Measurements from ENCODE around the gene SIPA1L3.

SIPA1L3 gene

DNA sequence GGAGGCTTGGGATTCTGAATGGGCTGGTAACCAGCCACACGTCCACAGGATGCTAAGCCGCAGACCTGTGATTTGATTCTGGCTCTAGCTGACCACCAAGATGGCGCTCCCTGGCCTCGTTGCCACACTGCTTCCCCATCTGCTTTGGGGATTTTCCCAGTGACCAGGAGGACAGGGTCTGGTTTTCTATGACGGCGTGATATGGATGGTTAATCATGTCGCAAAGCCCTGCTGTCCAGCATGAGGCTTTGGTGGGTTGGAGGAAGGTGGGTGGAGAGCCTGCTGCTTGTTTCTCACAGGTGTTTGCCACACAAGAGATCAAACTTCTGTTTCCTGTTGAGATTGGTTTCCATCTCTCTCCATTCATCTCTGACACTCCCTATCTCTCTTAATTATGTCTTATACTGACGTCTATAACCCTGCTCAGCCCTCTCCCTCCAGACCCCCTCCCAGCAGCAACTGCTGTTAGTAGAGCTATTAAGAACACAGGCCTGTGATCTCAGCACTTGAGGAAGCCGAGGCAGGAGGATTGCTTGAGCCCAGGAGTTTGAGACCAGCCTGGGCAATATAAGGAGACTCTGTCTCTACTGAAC is 102.7 kb downstream of the SIPA1L3 start:
- intact Hi-C loops (cut with micrococcal nuclease), result loop anchor here (10.0 kb wide), 1 partner anchor 55 kb away; no protein-coding TSS in a partner anchor
- H3K27me3 Mint-ChIP-seq, result no peaks in the 10 kb centered on the region
- no peaks in the 10 kb centered on the region for H3K9me3 Mint-ChIP-seq
- no peak overlapping the region for H3K27ac Mint-ChIP-seq
- no peak overlapping the region for H3K4me3 Mint-ChIP-seq
- peaks cover 36% of the 10 kb centered on the region for H3K36me3 Mint-ChIP-seq (ENCODE audit: low read depth)
- peaks cover 6% of the 10 kb centered on the region for H3K4me1 Mint-ChIP-seq (ENCODE audit: low read depth)

DNA sequence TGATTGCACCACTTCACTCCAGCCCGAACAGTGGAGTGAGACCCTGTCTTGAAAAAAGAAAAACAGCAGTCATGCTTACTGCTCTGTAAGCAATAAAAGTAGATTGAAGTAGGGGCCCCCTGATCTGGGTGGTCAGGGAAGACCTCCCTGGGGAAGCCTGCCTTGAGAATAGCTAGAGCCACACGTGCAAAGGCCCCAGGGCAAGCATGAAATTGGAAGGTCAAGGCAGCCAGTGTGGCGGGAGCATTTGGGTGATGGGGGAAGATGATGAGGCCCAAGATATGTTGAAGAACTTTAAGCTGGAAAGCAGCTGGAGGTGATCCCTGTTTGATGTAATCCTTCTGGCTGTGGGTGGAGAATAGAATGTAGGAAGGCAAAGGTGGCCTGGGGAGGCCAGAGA is 104.4 kb downstream of the SIPA1L3 start:
- no peaks in the 10 kb centered on the region for H3K9me3 Mint-ChIP-seq
- intact Hi-C loops (cut with micrococcal nuclease), result no loop called here
- peaks cover 38% of the 10 kb centered on the region for H3K36me3 Mint-ChIP-seq (ENCODE audit: low read depth)
- H3K27me3 Mint-ChIP-seq, result no peaks in the 10 kb centered on the region
- no peak overlapping the region for H3K4me3 Mint-ChIP-seq
- H3K4me1 Mint-ChIP-seq (ENCODE audit: low read depth), result peaks cover 6% of the 10 kb centered on the region
- no peak overlapping the region for H3K27ac Mint-ChIP-seq

DNA sequence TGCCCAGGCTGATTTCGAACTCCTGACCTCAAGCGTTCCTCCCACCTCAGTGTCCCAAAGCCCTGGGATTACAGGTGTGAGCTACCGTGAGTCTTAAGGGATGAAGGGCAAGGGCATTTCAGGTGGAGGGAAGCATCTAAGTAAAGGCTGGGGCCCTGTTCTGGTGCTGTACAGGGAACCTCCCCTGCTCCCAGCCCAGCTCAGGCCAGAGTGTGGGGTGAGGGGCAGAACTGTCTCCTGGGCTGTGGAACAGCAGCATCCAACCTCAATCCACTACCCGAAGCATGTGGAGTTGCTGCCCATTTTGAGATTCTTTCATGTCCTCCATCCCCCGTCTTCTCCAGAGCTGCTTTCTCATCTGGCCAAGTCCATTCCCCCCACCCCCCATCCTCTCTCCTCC is 105.3 kb downstream of the SIPA1L3 start:
- Mint-ChIP-seq H3K36me3 (ENCODE audit: low read depth) (peaks cover 38% of the 10 kb centered on the region), H3K27ac (no peak overlapping the region), H3K9me3 (no peaks in the 10 kb centered on the region), H3K4me1 (ENCODE audit: low read depth) (peaks cover 6% of the 10 kb centered on the region), H3K27me3 (no peaks in the 10 kb centered on the region), H3K4me3 (no peak overlapping the region)
- intact Hi-C loops (cut with micrococcal nuclease), result no loop called here

DNA sequence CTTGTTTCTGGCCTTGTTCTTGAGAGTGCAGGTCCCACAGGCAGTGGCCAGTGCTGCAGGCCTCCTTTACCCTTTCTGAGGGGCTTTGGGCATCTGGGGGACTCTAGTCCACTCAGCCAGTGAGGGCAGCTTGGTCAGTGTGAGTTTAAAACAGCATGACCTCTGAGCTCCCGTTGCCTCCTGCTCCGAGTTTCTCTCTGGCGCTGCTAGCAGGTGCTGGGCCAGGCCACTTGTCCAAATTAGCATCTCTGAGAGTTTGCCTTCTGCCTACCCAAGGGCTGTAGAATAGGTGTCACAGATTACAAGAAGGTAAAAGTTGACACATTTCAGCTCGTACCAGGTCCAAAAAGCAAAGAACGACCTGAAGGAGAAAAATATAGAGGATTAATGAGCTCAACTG is 105.9 kb downstream of the SIPA1L3 start:
- H3K9me3 Mint-ChIP-seq, result no peaks in the 10 kb centered on the region
- H3K36me3 Mint-ChIP-seq (ENCODE audit: low read depth), result peaks cover 38% of the 10 kb centered on the region
- H3K27ac Mint-ChIP-seq, result no peak overlapping the region
- H3K4me1 Mint-ChIP-seq (ENCODE audit: low read depth), result peaks cover 4% of the 10 kb centered on the region
- H3K4me3 Mint-ChIP-seq, result no peak overlapping the region
- intact Hi-C loops (cut with micrococcal nuclease), result no loop called here
- no peaks in the 10 kb centered on the region for H3K27me3 Mint-ChIP-seq

DNA sequence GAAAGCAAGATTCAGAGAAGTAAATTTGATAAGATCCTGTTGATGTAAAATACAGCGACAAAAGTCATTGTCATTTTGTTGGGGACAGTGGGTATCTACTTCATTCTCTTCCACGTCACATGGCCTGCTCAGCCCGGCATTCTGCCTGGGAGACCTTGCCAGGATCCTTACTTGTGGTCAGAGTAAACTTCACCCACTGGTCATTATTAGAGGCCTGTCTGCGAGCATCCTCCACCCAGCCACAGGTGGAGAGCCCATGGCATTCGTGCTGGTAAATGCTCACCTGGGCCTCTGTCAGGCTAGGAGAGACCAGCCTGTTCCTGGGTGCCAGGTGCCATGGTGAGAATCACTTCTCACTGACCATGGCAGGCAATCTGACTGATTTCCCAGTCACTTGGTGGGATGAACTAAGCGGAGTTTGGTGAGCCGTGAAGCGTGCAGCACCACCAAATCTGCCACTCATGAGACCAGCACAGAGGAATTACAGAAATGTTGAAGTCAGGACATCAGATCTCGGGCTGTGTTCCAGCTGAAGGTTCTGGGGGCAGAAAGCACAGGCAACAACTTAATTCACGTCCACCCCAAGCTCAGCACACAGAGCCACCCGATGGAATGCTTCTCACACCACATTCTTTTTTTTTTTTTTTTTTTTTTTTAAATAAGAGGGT is 107.0 kb downstream of the SIPA1L3 start:
- H3K27ac Mint-ChIP-seq, result no peak overlapping the region
- H3K27me3 Mint-ChIP-seq, result no peaks in the 10 kb centered on the region
- peaks cover 13% of the 10 kb centered on the region for H3K4me1 Mint-ChIP-seq (ENCODE audit: low read depth)
- no peak overlapping the region for H3K4me3 Mint-ChIP-seq
- no peaks in the 10 kb centered on the region for H3K9me3 Mint-ChIP-seq
- peaks cover 29% of the 10 kb centered on the region for H3K36me3 Mint-ChIP-seq (ENCODE audit: low read depth)
- intact Hi-C loops (cut with micrococcal nuclease), result no loop called here

DNA sequence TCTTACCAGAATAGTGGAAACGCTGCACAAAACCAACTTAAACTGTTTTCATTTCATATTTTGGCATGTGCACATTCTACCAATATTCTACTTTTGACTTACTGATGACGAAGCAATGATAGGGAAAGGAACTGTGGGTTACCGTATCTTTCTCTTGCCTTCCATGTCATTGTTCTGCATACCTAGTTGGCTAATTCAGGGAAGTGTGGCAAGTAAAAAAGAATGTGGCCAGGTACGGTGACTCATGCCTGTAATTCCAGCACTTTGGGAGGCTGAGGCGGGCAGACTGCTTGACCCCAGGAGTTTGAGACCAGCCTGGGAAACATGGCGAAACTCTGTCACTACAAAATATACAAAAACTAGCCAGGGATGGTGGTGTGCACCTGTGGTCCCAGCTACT is 108.2 kb downstream of the SIPA1L3 start:
- Mint-ChIP-seq H3K4me3 (no peak overlapping the region), H3K4me1 (ENCODE audit: low read depth) (peaks cover 25% of the 10 kb centered on the region), H3K27ac (no peak overlapping the region), H3K36me3 (ENCODE audit: low read depth) (peaks cover 25% of the 10 kb centered on the region), H3K27me3 (no peaks in the 10 kb centered on the region), H3K9me3 (no peaks in the 10 kb centered on the region)
- intact Hi-C loops (cut with micrococcal nuclease), result no loop called here

DNA sequence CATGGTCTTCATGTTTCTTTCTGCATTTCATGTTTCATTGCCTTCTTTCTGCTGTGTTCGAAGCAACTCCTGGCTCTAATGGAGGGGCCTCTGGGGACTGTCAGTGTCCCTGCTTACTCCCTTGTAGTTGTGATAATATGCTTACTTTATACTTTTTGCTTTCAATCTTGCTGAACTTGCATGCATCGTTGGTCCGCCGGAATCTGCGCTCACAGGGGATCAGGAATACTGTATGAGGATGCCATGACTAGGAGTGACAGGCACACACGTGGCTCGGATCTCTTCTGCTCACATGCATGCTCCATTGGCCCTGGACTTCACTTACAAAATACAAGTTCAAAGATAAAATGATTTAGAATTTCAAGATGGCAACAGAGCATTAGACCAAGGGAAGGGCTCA is 108.8 kb downstream of the SIPA1L3 start:
- no peaks in the 10 kb centered on the region for H3K9me3 Mint-ChIP-seq

DNA sequence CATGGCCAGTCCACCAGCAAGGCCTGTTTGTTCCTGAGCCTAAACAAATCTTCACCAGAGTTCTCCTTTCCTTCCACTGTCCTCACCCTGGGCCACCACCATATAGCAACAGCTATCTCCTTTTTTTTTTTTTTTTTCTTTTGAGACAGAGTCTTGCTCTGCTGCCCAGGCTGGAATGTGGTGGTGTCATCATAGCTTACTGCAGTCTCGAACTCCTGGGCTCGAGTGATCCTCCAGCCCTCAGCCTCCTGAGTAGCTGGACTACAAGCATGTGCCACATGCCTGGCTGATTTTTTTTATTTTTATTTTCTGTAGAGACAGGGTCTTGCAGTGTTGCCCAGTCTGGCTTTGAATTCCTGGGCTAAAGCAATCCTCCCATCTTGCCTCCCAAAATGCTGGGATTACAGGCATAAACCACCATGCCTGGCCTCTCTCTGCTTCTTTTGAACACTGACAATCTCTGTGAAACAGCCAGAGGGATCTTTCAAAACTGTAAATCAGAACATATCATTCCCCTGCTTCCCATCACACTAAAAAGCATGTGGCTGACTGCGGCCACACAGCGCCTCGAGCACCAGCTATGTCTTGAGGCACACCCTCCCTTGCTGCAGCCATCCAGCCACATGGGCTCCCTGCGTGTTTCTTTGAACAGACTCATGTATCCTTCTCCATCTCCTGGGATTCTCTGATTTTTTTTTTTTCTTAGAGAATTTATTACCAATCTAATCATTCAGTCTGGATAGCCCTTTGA is 110.6 kb downstream of the SIPA1L3 start:
- Mint-ChIP-seq H3K4me3 (no peak overlapping the region), H3K27ac (peak overlapping the region; percentile 16), H3K27me3 (no peaks in the 10 kb centered on the region), H3K36me3 (ENCODE audit: low read depth) (peaks cover 24% of the 10 kb centered on the region), H3K9me3 (no peaks in the 10 kb centered on the region), H3K4me1 (ENCODE audit: low read depth) (peaks cover 39% of the 10 kb centered on the region)
- intact Hi-C loops (cut with micrococcal nuclease), result no loop called here

More for the DNA sequence above, 108.8 kb downstream of the SIPA1L3 start:
- Mint-ChIP-seq H3K36me3 (ENCODE audit: low read depth) (peaks cover 25% of the 10 kb centered on the region), H3K27ac (no peak overlapping the region), H3K4me1 (ENCODE audit: low read depth) (peaks cover 30% of the 10 kb centered on the region), H3K4me3 (no peak overlapping the region), H3K27me3 (no peaks in the 10 kb centered on the region)
- intact Hi-C loops (cut with micrococcal nuclease), result no loop called here

DNA sequence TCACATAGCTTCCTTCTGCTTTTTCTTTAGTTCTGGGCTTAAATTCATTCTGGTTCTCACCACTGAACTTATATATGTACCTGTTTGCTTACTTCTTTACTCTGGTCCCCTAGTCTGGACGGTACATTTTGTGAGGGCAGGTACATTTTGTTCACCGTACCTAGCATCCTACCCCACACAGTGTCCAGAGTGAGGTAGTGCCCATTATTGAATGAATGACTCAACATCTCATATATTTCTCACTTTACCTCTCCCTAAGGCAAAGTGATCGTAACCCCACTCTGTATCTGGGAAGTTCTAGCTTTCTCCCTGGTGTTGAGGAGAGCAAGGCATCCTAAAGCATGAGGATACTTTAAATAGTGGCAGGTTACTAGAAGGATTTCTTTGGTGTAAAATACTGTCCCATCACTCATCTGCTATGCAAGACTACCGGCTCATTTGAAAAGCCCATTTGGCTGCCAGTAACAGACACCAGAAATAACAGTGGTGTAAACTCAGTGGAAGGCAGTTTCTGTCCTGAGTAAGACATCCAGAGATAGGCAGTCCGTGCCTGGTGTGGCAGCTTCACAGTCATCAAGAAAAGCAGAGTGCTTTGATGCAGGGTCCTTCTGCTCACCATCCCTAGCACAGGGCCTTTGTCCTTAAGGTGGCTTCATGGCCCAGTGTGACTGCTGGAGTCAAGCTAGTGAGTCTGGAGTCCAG is 111.8 kb downstream of the SIPA1L3 start:
- no peaks in the 10 kb centered on the region for H3K9me3 Mint-ChIP-seq
- peaks cover 52% of the 10 kb centered on the region for H3K4me1 Mint-ChIP-seq (ENCODE audit: low read depth)
- H3K4me3 Mint-ChIP-seq, result no peak overlapping the region
- no peaks in the 10 kb centered on the region for H3K27me3 Mint-ChIP-seq
- no peak overlapping the region for H3K27ac Mint-ChIP-seq
- H3K36me3 Mint-ChIP-seq (ENCODE audit: low read depth), result peaks cover 14% of the 10 kb centered on the region
- intact Hi-C loops (cut with micrococcal nuclease), result no loop called here

DNA sequence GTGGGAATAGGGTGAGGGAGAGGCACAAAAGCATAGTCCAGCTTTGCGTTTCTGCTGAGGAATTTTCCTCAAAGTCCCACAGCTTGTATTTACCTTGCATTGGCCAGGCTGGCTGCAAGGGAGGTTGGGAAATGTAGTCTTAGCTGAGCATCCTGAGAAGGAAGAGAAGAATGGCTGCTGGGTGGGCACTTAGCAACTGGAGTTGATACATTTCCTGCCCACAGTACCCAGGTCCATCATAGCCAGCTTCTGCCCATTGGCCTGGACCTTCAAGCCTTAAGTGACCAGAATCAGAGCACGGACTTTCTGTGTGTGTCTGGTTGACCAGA is 112.4 kb downstream of the SIPA1L3 start:
- no peaks in the 10 kb centered on the region for H3K27me3 Mint-ChIP-seq
- H3K4me3 Mint-ChIP-seq, result no peak overlapping the region
- H3K36me3 Mint-ChIP-seq (ENCODE audit: low read depth), result peaks cover 11% of the 10 kb centered on the region
- intact Hi-C loops (cut with micrococcal nuclease), result no loop called here
- peaks cover 54% of the 10 kb centered on the region for H3K4me1 Mint-ChIP-seq (ENCODE audit: low read depth)
- H3K27ac Mint-ChIP-seq, result no peak overlapping the region
- no peaks in the 10 kb centered on the region for H3K9me3 Mint-ChIP-seq

DNA sequence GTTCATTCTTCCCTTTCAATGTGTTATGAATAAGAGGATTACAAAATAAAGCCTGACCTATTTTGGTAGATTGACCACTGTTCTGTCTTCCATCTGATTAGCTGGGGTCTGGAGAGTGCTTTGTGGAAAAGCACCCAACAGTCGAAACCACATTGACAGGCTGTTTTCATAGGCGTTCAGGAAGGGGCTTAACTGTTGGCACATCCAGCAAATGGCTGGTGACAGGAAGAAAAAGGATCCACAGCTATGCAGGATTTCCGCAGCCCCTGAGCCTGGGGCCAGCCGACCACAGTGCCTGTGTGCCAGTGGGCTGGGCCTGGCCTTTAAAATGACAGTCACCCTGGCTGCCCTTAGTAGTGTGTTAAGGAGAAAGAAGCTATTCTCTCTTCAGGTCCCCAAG is 113.3 kb downstream of the SIPA1L3 start:
- no peak overlapping the region for H3K4me3 Mint-ChIP-seq
- peaks cover 60% of the 10 kb centered on the region for H3K4me1 Mint-ChIP-seq (ENCODE audit: low read depth)
- H3K27me3 Mint-ChIP-seq, result no peaks in the 10 kb centered on the region
- H3K27ac Mint-ChIP-seq, result no peak overlapping the region
- no peaks in the 10 kb centered on the region for H3K9me3 Mint-ChIP-seq
- intact Hi-C loops (cut with micrococcal nuclease), result no loop called here
- H3K36me3 Mint-ChIP-seq (ENCODE audit: low read depth), result peaks cover 5% of the 10 kb centered on the region

DNA sequence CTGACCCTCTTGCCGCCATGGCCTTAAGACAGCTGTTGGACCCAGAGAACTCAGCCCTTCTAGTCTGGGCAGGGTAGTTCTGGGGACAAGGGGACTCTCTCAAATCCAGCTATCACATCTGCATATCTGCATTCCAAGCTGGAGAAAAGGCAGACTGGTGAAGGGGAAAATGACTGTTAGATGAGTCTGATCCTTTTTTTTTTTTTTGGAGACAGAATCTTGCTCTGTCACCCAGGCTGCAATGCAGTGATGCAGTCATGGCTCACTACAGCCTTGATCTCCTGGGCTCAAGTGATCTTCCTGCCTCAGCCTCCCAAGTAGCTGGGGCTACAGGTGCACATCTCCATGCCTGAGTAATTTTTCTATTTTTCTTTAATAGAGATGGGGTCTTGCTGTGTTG is 114.3 kb downstream of the SIPA1L3 start:
- Mint-ChIP-seq H3K4me1 (ENCODE audit: low read depth) (peaks cover 68% of the 10 kb centered on the region), H3K27ac (no peak overlapping the region), H3K9me3 (no peaks in the 10 kb centered on the region), H3K4me3 (no peak overlapping the region), H3K36me3 (ENCODE audit: low read depth) (peaks cover 5% of the 10 kb centered on the region), H3K27me3 (no peaks in the 10 kb centered on the region)
- intact Hi-C loops (cut with micrococcal nuclease), result no loop called here

DNA sequence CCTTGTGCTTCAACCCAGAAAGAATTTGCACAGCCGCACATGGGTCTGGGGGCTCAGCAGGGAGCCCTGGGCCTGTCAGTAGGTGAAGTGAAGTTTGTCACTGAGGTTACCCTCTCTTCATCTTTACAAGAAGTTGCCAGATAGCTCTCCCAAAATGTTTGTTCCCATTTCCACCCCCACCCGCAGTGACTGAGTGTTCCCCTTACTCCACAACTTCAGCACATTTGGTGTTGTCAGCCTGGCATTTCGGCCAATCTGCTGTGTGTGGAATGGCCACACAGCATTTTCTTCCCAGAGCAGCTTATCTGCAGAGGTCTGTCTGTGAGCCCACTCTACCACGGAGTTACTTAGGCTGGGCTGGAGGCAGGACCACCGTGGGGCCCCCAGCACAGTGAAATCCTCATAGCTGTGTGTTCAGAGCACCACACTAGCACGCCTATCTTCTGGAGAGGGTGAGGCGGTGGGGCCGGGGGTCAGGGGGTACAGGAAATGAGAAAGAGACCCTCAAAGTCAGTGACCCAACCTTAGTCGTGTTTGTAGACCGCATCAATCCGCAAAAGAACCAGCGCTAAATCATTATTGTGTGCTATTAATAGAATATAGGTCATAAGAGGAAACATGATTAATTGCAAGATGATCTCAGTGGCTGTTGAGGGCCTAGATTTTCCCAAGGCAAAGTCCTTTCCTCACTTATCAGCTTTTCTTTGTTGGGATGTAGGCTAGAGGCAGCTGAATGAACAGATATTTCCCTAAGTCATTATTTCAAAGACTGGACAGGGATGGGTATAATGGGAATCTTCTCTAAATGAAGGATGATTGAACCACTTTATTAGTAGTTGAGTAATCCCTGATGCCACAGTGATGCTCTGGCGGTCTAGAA is 116.0 kb downstream of the SIPA1L3 start:
- peaks cover 66% of the 10 kb centered on the region for H3K4me1 Mint-ChIP-seq (ENCODE audit: low read depth)
- H3K9me3 Mint-ChIP-seq, result no peaks in the 10 kb centered on the region
- H3K4me3 Mint-ChIP-seq, result no peak overlapping the region
- intact Hi-C loops (cut with micrococcal nuclease), result no loop called here
- peak overlapping the region; percentile 56 for H3K27ac Mint-ChIP-seq
- H3K36me3 Mint-ChIP-seq (ENCODE audit: low read depth), result peaks cover 6% of the 10 kb centered on the region
- H3K27me3 Mint-ChIP-seq, result no peaks in the 10 kb centered on the region

Data from dendritic cell treated with granulocyte-macrophage colony-stimulating factor and Interleukin-4, amounts not matched to agents 40 ng/mL and 50 ng/mL, for 4 days (primary cell).